OCI-LY1 (cell line): ENCODE measurements around the gene NDFIP1.

Source experiments
- EZH2 ChIP-seq: fragments of 200-600 bp; sonication (generic), shearing (Covaris generic); IDR thresholded peaks from 2 replicates; pipeline ENCODE4 v1.8.0; 2017; ENCODE audit warnings: borderline replicate concordance, mixed run types, mild to moderate bottlenecking, antibody characterized with exemption, low read length, moderate library complexity, mixed read lengths
- TF ChIP-seq, protein P1 (sequence below): fragments of 200-600 bp; sonication (generic), shearing (Covaris generic); IDR thresholded peaks from 2 replicates; pipeline ENCODE4 v1.5.1; 2017; ENCODE audit warnings: mild to moderate bottlenecking, antibody characterized with exemption, low read length, moderate library complexity, mixed read lengths

DNA sequence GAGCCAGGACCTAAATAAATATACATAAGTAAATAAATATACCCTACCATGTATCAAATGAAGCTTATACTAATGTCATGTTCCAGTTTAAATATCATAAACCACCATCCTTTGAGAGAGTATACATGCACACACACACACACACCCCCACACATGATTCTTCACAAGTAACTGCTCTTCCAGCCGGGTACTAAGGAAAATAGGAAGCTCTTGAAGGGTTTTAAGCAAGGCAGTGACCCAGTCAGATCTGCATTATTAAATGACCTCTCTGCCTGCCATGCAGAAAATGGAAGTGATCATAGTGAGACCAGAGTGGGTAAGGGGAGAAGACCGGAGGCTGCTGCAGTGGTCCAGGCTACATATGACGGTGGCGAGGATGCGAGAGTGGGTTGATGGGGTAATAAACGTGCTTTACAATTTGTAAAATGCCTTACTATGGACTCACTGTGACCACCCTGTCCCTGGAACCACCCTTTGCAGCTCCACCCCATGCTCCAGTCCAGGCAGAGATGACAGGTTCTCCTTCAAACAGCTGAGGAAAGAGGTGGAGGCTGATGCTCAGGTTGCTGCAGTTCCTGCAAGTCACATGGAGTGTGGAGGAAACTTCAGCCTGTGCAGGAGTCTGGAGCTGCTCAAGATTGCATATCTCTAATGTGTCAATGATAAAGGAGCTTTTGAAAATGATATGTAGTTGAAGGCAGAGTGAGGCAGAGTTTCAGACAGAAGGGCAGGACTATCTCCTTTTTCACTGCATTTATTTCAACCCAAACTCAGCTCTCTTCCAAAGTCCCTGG is 38.8 kb upstream of the NDFIP1 start:
- TF ChIP-seq, protein P1, sequence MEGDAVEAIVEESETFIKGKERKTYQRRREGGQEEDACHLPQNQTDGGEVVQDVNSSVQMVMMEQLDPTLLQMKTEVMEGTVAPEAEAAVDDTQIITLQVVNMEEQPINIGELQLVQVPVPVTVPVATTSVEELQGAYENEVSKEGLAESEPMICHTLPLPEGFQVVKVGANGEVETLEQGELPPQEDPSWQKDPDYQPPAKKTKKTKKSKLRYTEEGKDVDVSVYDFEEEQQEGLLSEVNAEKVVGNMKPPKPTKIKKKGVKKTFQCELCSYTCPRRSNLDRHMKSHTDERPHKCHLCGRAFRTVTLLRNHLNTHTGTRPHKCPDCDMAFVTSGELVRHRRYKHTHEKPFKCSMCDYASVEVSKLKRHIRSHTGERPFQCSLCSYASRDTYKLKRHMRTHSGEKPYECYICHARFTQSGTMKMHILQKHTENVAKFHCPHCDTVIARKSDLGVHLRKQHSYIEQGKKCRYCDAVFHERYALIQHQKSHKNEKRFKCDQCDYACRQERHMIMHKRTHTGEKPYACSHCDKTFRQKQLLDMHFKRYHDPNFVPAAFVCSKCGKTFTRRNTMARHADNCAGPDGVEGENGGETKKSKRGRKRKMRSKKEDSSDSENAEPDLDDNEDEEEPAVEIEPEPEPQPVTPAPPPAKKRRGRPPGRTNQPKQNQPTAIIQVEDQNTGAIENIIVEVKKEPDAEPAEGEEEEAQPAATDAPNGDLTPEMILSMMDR = no peak
- no peak for TF ChIP-seq EZH2
